ENCODE measurements around the gene H2BK1.

DNA sequence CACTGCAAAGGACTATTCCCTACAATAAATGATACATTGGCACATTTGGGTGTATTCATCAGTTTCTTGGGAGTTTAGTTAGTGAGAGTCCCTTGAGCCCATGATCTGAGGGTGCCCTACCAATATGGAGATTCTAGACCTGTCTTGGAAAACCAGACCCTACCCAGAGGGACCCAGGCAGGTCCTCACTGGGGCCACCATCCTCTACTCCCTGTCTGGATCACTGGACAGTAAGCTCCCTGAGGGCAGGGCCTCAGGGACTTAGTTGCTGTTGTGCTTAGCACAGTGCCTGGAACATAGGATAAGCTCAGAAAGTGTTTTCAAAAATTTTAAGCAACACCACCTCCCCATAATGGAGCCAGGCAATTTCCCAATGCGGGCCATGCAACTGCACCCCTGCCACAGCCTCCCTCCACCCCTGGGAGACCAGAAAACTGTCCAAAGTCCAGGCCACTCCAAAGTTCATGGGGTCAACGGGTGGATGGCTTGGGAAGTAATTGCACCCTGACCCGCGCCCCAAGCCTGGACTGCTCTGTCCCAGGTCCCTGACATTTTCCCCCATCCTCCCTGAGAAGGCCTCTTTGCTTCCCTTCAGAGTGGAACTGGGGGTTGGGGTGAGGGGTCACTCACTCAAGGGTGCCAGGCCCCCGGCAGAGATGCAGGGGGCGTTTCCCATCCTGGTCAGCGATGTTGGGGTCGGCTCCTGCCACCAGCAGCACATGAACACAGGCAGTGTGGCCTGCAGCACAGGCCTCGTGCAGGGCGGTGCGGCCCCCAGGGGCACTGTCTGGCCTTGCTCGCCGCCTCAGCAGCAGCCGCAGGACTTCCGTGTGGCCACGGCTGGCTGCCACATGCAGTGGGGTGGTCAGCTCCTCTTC is 24.3 kb downstream of the H2BK1 start:
- TF ChIP-seq POLR2A (IDR thresholded peaks at IDR 0.05; ENCODE audit: low read depth, low read length), result no peak
- TF ChIP-seq POLR2AphosphoS5 (IDR thresholded peaks at IDR 0.05; ENCODE audit: low read depth, low read length), result no peak
- no peak for TF ChIP-seq TAF1 (IDR thresholded peaks at IDR 0.05; ENCODE audit: low read depth, low read length)
